IMR-90 (cell line): ENCODE data around the gene BZW2. TPM values are rescaled to one million over a fixed set of nuclear protein-coding genes. Genes with fewer than 3 reads are reported as not detected.

Source experiments
- ATAC-seq: fragments of 200-7000 bp; cut with Tn5 transposase; 2 replicates; pipeline ENCODE4 v1.9.1; 2020; ENCODE audit warnings: low read depth, mild to moderate bottlenecking, moderate library complexity
- BruUV-seq: library from RNA; stranded (reverse); fragments of 400-500 nt; replicated peaks from 2 replicates; lab custom pipeline; 2021; lab: Mats Ljungman, UMichigan
- CTCF ChIA-PET: fragments of 300-600 bp; formaldehyde crosslinking; extraction: SDS; loops from one replicate; lab custom pipeline; 2021; ENCODE audit warnings: antibody characterized with exemption; lab: Yijun Ruan, JAX
- POLR2A ChIA-PET: fragments of 300-600 bp; sonication (Branson Sonifier 250); formaldehyde crosslinking; loops from one replicate; lab custom pipeline; 2022; ENCODE audit warnings: antibody characterized with exemption; ENCODE audit not compliant: unreplicated experiment; lab: Charles Lee
- DNase-seq: peaks from one replicate; pipeline ENCODE4 v3.0.0; 2013
- H2AFZ ChIP-seq: replicated peaks from 2 replicates; pipeline ENCODE3; 2013; ENCODE audit warnings: low read length, mild to moderate bottlenecking; ENCODE audit not compliant: poor library complexity
- H2AK5ac ChIP-seq: 2 replicates; pipeline ENCODE4 v1.6.1; 2013; ENCODE audit warnings: low read depth, low read length, inconsistent platforms
- H2AK9ac ChIP-seq: replicated peaks from 2 replicates; pipeline ENCODE3; 2013; ENCODE audit warnings: mild to moderate bottlenecking, low read depth, low read length, moderate library complexity; ENCODE audit not compliant: poor library complexity
- H2BK120ac ChIP-seq: 2 replicates; pipeline ENCODE4 v1.6.1; 2013; ENCODE audit warnings: low read depth, low read length, inconsistent platforms
- H2BK15ac ChIP-seq: 3 replicates; pipeline ENCODE4 v1.6.1; 2013; ENCODE audit warnings: low read depth, low read length, inconsistent platforms
- H2BK20ac ChIP-seq: 2 replicates; pipeline ENCODE4 v1.6.1; 2013; ENCODE audit warnings: low read depth, mild to moderate bottlenecking, inconsistent platforms, low read length, moderate library complexity
- H2BK5ac ChIP-seq: 2 replicates; pipeline ENCODE4 v1.6.1; 2013; ENCODE audit warnings: mild to moderate bottlenecking, low read depth, low read length, inconsistent platforms; ENCODE audit not compliant: poor library complexity, severe bottlenecking
- H3K14ac ChIP-seq: replicated peaks from 2 replicates; pipeline ENCODE4 v1.6.1; 2013; ENCODE audit warnings: low read depth, low read length, inconsistent platforms
- H3K18ac ChIP-seq: 2 replicates; pipeline ENCODE4 v1.6.1; 2013; ENCODE audit warnings: low read depth, low read length, control low read depth
- H3K23ac ChIP-seq: 2 replicates; pipeline ENCODE4 v1.6.1; 2013; ENCODE audit warnings: low read depth, low read length, inconsistent platforms
- H3K27ac ChIP-seq: 2 replicates; pipeline ENCODE4 v1.5.1; 2013; ENCODE audit warnings: mild to moderate bottlenecking, control low read depth, low read length; ENCODE audit not compliant: insufficient read depth
- H3K27me3 ChIP-seq: 2 replicates; pipeline ENCODE4 v1.6.1; 2013; ENCODE audit warnings: low read length; ENCODE audit not compliant: control insufficient read depth, insufficient read depth
- H3K36me3 ChIP-seq: 2 replicates; pipeline ENCODE4 v1.6.1; 2013; ENCODE audit warnings: low read length, mixed read lengths; ENCODE audit not compliant: control insufficient read depth, insufficient read depth
- H3K4ac ChIP-seq: 2 replicates; pipeline ENCODE4 v1.6.1; 2013; ENCODE audit warnings: low read depth, low read length, inconsistent platforms
- H3K4me1 ChIP-seq: 2 replicates; pipeline ENCODE4 v1.6.1; 2013; ENCODE audit warnings: low read length, mixed read lengths; ENCODE audit not compliant: control insufficient read depth, insufficient read depth
- H3K4me2 ChIP-seq: 2 replicates; pipeline ENCODE4 v1.6.1; 2013; ENCODE audit warnings: low read depth, mild to moderate bottlenecking, control low read depth, low read length, moderate library complexity
- H3K4me3 ChIP-seq: 2 replicates; pipeline ENCODE4 v1.5.1; 2013; ENCODE audit warnings: low read depth, mild to moderate bottlenecking, control low read depth, low read length, moderate library complexity; ENCODE audit not compliant: insufficient read depth
- H3K56ac ChIP-seq: 2 replicates; pipeline ENCODE4 v1.6.1; 2013; ENCODE audit warnings: low read length, inconsistent platforms; ENCODE audit not compliant: insufficient read depth; ENCODE audit errors: extremely low read depth
- H3K79me1 ChIP-seq, 2 experiments: 2 replicates each; pipeline ENCODE4 v1.6.1; 2013; ENCODE audit warnings: low read length in 2 of 2, inconsistent platforms in 1 of 2, low read depth in 1 of 2
- H3K9ac ChIP-seq: 2 replicates; pipeline ENCODE4 v1.6.1; 2013; ENCODE audit warnings: low read depth, low read length, control low read depth
- H3K9me1 ChIP-seq: 2 replicates; pipeline ENCODE4 v1.6.1; 2013; ENCODE audit warnings: low read length, inconsistent platforms; ENCODE audit not compliant: insufficient read depth
- H3K9me3 ChIP-seq: 2 replicates; pipeline ENCODE4 v1.6.1; 2013; ENCODE audit warnings: low read length; ENCODE audit not compliant: control insufficient read depth, insufficient read depth
- H4K20me1 ChIP-seq: 2 replicates; pipeline ENCODE4 v1.6.1; 2013; ENCODE audit warnings: low read length, inconsistent platforms; ENCODE audit not compliant: insufficient read depth
- H4K5ac ChIP-seq: 2 replicates; pipeline ENCODE4 v1.6.1; 2013; ENCODE audit warnings: mild to moderate bottlenecking, low read depth, low read length, control low read depth
- H4K8ac ChIP-seq, 2 experiments: 2 replicates each; pipeline ENCODE4 v1.6.1; 2013; ENCODE audit warnings: low read depth in 2 of 2, low read length in 2 of 2, control low read depth in 1 of 2, inconsistent platforms in 1 of 2
- H4K91ac ChIP-seq: 2 replicates; pipeline ENCODE4 v1.6.1; 2013; ENCODE audit warnings: low read depth, low read length, inconsistent platforms; ENCODE audit not compliant: insufficient read depth
- BHLHE40 ChIP-seq: fragments of 150-350 bp; IDR thresholded peaks from 2 replicates; pipeline ENCODE4 v1.6.1; 2016; ENCODE audit warnings: mild to moderate bottlenecking, low read depth, low read length
- CEBPB ChIP-seq: IDR thresholded peaks from 2 replicates; pipeline ENCODE4 v1.6.1; 2012; ENCODE audit warnings: low read depth, low read length, improper control_type of control experiment
- CHD1 ChIP-seq: IDR thresholded peaks from 2 replicates; pipeline ENCODE4 v1.6.1; 2012; ENCODE audit warnings: low read depth, low read length, improper control_type of control experiment
- FOS ChIP-seq: fragments of 150-350 bp; IDR thresholded peaks from 2 replicates; pipeline ENCODE4 v1.6.1; 2016; ENCODE audit warnings: low read depth, low read length
- MAFK ChIP-seq: IDR thresholded peaks from 2 replicates; pipeline ENCODE4 v1.6.1; 2012; ENCODE audit warnings: low read depth, low read length, improper control_type of control experiment
- MAZ ChIP-seq: IDR thresholded peaks from 2 replicates; pipeline ENCODE4 v1.6.1; 2012; ENCODE audit warnings: low read depth, mild to moderate bottlenecking, low read length, improper control_type of control experiment, moderate library complexity, borderline replicate concordance
- MXI1 ChIP-seq: IDR thresholded peaks from 2 replicates; pipeline ENCODE4 v1.6.1; 2012; ENCODE audit warnings: low read depth, mild to moderate bottlenecking, low read length, moderate library complexity, borderline replicate concordance
- NFE2L2 ChIP-seq: fragments of 150-350 bp; IDR thresholded peaks from 2 replicates; pipeline ENCODE4 v1.6.1; 2016; ENCODE audit warnings: low read depth, mild to moderate bottlenecking, low read length
- POLR2A ChIP-seq: IDR thresholded peaks from 2 replicates; pipeline ENCODE4 v1.6.1; 2012; ENCODE audit warnings: mild to moderate bottlenecking, low read depth, low read length
- RAD21 ChIP-seq: IDR thresholded peaks from 2 replicates; pipeline ENCODE4 v1.6.1; 2012; ENCODE audit warnings: low read length, improper control_type of control experiment
- RCOR1 ChIP-seq: IDR thresholded peaks from 2 replicates; pipeline ENCODE4 v1.6.1; 2012; ENCODE audit warnings: mild to moderate bottlenecking, low read length, improper control_type of control experiment; ENCODE audit not compliant: insufficient replicate concordance
- RFX5 ChIP-seq: IDR thresholded peaks from 2 replicates; pipeline ENCODE4 v1.8.0; 2012; ENCODE audit warnings: low read depth, mild to moderate bottlenecking, low read length, moderate library complexity
- SMC3 ChIP-seq: fragments of 150-350 bp; IDR thresholded peaks from 2 replicates; pipeline ENCODE4 v1.6.1; 2016; ENCODE audit warnings: low read depth, mild to moderate bottlenecking, antibody characterized with exemption, low read length, moderate library complexity
- WGBS, 2 experiments: methylation state at CpG; one replicate each; pipeline versions ENCODE4 v1.1.5 to v1.1.7; 2013; ENCODE audit warnings: missing lambda C conversion rate in 2 of 2; ENCODE audit not compliant: insufficient read length in 1 of 2; ENCODE audit errors: extremely low coverage in 2 of 2; 5-methylcytosine and 5-hydroxymethylcytosine counted together
- dilution Hi-C: fragments of 300-500 bp; cut with HindIII; formaldehyde crosslinking; loops from one replicate; pipeline ENCODE4 v1.14.3; 2018; ENCODE audit warnings: low sequenced_read_pairs; ENCODE audit not compliant: unreplicated experiment
- in situ Hi-C: fragments of 300-500 bp; cut with MboI; formaldehyde crosslinking; loops from 3 replicates; pipeline ENCODE4 v1.14.3; 2019; ENCODE audit warnings: low sequenced_read_pairs, inconsistent platforms, mixed read lengths
- intact Hi-C: fragments of 100-400 bp; cut with micrococcal nuclease; formaldehyde crosslinking; loops from 2 replicates; pipeline ENCODE4 v1.10.0; 2022
- polyA plus RNA-seq, 3 experiments: library from polyadenylated mRNA; depleted of rRNA; stranded (reverse); fragments of >200 nt; gene quantifications; 2 replicates each; pipeline ENCODE4 v1.2.3, GENCODE V29; 2012; ENCODE audit warnings: low replicate concordance in 1 of 3
- total RNA-seq: library from RNA; depleted of rRNA; stranded (reverse); fragments of >200 nt; gene quantifications from 2 replicates; pipeline ENCODE4 v1.2.3, GENCODE V29; 2012
- TF ChIP-seq, protein P1 (sequence below): fragments of 150-350 bp; IDR thresholded peaks from 2 replicates; pipeline ENCODE4 v1.6.1; 2016; ENCODE audit warnings: low read depth, mild to moderate bottlenecking, low read length, moderate library complexity, borderline replicate concordance
- TF ChIP-seq, protein P2 (sequence below): fragments of 150-350 bp; IDR thresholded peaks from 2 replicates; pipeline ENCODE4 v1.6.1; 2017; ENCODE audit warnings: mild to moderate bottlenecking, antibody characterized with exemption, low read length, low read depth

The BZW2 gene
- total and polyA plus RNA-seq, 2 of the 4 experiments (the other 2 are of a cell fraction), result 58.1 to 92.9 TPM

DNA sequence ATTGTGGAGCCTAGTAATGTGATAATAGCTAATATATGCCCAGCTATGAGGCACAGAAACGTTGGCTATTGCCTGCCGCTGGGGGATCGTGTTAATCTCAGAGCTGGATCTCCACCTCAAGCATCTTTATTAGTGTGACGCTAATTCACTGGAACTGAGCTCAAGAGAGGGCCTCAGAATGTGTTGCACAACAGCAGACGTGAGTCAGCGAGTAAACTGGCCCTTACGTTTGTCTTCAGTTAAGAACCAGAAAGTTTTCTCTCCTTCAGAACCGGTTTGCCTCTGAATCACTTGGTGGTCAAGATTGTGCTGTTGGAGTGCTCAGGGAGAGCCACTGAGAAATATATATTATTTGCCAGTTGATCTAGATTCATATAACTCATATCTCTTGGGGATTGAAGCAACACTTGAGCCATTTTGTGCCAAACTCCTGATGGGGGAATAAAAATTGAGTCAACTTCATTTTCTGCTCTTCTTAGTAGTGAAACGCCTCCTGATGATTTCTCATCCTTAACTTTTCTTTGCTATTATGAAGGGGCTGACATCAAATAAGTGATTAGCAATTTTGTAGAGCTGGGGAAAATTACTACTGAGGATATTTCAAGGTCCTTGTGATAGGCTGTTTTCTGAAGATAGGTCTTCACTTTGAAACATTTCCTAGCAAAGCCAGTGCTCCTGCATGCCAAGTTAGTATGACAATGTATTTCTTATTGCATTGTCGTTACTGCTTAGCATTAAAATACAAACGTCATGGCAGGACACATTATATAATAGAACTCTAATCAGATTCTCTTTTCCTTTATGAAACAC, 22.3 kb downstream of the BZW2 start:
- no peak overlapping the region for H3K23ac ChIP-seq
- peak overlapping the region; percentile 30; the same call in 1 of the 2 replicates for H3K4me2 ChIP-seq
- peak overlapping the region; percentile 33; the same call in 1 of the 2 replicates for H2BK120ac ChIP-seq
- no peak overlapping the region for H3K9ac ChIP-seq
- H4K8ac ChIP-seq, result peak overlapping the region in 1 of 2 experiments; percentile 27; a peak in 2 of 4 replicates
- peak overlapping the region; percentile 10 for H2AFZ ChIP-seq
- WGBS, 2 experiments, result no CpG with 5 or more reads among the region's 11 CpGs
- H3K79me1 ChIP-seq, result peaks cover 18 to 42% of the 10 kb centered on the region in 2 experiments; a peak in 3 of 4 replicates
- H3K9me1 ChIP-seq, result peaks cover 2% of the 10 kb centered on the region
- in situ Hi-C loops, result no loop called here
- H2BK5ac ChIP-seq, result peak overlapping the region; percentile 93
- no TSS peak for BruUV-seq
- ChIA-PET CTCF (interaction anchor here (0.8 kb wide), 1 partner anchor 70 kb away, joined by 3 read pairs; no protein-coding TSS in a partner anchor), POLR2A (interaction anchor here (1.0 kb wide), 1 partner anchor 25 kb away, joined by 3 read pairs; no protein-coding TSS in a partner anchor)
- H3K4ac ChIP-seq, result peak overlapping the region; percentile 11; the same call in 1 of the 2 replicates
- peak overlapping the region; percentile 7; the same call in 1 of the 2 replicates for H3K56ac ChIP-seq
- dilution Hi-C loops, result no loop called here
- no peaks in the 10 kb centered on the region; the same call in 1 of the 2 replicates for H3K36me3 ChIP-seq
- DNase-seq (peak; percentile 100), ATAC-seq (peak; percentile 90)
- intact Hi-C loops, result no loop called here
- no peaks in the 10 kb centered on the region for H3K9me3 ChIP-seq
- peaks cover 11% of the 10 kb centered on the region for H3K4me1 ChIP-seq
- peak overlapping the region; percentile 19; the same call in 1 of the 2 replicates for H2BK20ac ChIP-seq
- peak overlapping the region; percentile 19; the same call in 1 of the 2 replicates for H3K27ac ChIP-seq
- peak overlapping the region; percentile 6 for H2AK9ac ChIP-seq
- peak overlapping the region; percentile 57 for H3K18ac ChIP-seq
- H2AK5ac ChIP-seq, result no peak overlapping the region
- 0 out of 2 replicates have a peak overlapping the region, but pooled peaks have one; percentile 20 for H3K14ac ChIP-seq
- H2BK15ac ChIP-seq, result no peak overlapping the region
- no peaks in the 10 kb centered on the region for H3K27me3 ChIP-seq
- H4K91ac ChIP-seq, result no peak overlapping the region
- no peaks in the 10 kb centered on the region for H4K20me1 ChIP-seq
- no peak overlapping the region for H3K4me3 ChIP-seq
- peak overlapping the region; percentile 18; the same call in 1 of the 2 replicates for H4K5ac ChIP-seq
- TF ChIP-seq RCOR1 (peak; percentile 15), MAZ (peak; percentile 14; the same call in 1 of the 2 replicates), NFE2L2 (peak; percentile 81; the same call in 1 of the 2 replicates), POLR2A (peak; percentile 65), MXI1 (no peak), SMC3 (peak; percentile 33; the same call in 1 of the 2 replicates), RAD21 (peak; percentile 26; the same call in 1 of the 2 replicates), CEBPB (peak; percentile 100), BHLHE40 (peak; percentile 43; the same call in 1 of the 2 replicates), RFX5 (no peak), FOS (peak; percentile 96), MAFK (no peak), CHD1 (no peak)
- TF ChIP-seq, protein P1, sequence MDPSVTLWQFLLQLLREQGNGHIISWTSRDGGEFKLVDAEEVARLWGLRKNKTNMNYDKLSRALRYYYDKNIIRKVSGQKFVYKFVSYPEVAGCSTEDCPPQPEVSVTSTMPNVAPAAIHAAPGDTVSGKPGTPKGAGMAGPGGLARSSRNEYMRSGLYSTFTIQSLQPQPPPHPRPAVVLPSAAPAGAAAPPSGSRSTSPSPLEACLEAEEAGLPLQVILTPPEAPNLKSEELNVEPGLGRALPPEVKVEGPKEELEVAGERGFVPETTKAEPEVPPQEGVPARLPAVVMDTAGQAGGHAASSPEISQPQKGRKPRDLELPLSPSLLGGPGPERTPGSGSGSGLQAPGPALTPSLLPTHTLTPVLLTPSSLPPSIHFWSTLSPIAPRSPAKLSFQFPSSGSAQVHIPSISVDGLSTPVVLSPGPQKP, result no peak
- TF ChIP-seq, protein P2, sequence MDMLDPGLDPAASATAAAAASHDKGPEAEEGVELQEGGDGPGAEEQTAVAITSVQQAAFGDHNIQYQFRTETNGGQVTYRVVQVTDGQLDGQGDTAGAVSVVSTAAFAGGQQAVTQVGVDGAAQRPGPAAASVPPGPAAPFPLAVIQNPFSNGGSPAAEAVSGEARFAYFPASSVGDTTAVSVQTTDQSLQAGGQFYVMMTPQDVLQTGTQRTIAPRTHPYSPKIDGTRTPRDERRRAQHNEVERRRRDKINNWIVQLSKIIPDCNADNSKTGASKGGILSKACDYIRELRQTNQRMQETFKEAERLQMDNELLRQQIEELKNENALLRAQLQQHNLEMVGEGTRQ, result no peak
